HG03342 (cell line): Measurements from ENCODE around the gene RGS6.

Experiments
- ATAC-seq: cut with Tn5 transposase; IDR thresholded peaks from one replicate; pipeline ENCODE4 v1.9.1; 2021; ENCODE audit warnings: mild to moderate bottlenecking, moderate library complexity; ENCODE audit not compliant: unreplicated experiment

RGS6 gene

GRCh38 chr14:72154645-72155378, 222.6 kb downstream of the RGS6 start:
- no peak for ATAC-seq

GRCh38 chr14:72155379-72155993, 223.3 kb downstream of the RGS6 start:
- no peak for ATAC-seq

GRCh38 chr14:72164420-72165228, 232.4 kb downstream of the RGS6 start:
- ATAC-seq: no peak

GRCh38 chr14:72165229-72165698, 233.0 kb downstream of the RGS6 start:
- no peak for ATAC-seq

- ATAC-seq: no peak
Measured at GRCh38 chr14:72169521-72169920, 237.3 kb downstream of the RGS6 start.

GRCh38 chr14:72172049-72172448, 239.8 kb downstream of the RGS6 start:
- ATAC-seq: no peak

GRCh38 chr14:72172597-72172996, 240.4 kb downstream of the RGS6 start:
- no peak for ATAC-seq

GRCh38 chr14:72173038-72173720, 240.9 kb downstream of the RGS6 start:
- no peak for ATAC-seq

GRCh38 chr14:72177251-72177650, 245.0 kb downstream of the RGS6 start:
- no peak for ATAC-seq

- no peak for ATAC-seq
Measured at GRCh38 chr14:72178517-72178916, 246.3 kb downstream of the RGS6 start.

GRCh38 chr14:72182708-72183432, 250.6 kb downstream of the RGS6 start:
- no peak for ATAC-seq

- ATAC-seq: no peak
Measured at GRCh38 chr14:72183631-72184030, 251.4 kb downstream of the RGS6 start.

- ATAC-seq: no peak
Measured at GRCh38 chr14:72186523-72186922, 254.3 kb downstream of the RGS6 start.

- no peak for ATAC-seq
Measured at GRCh38 chr14:72196237-72197015, 264.2 kb downstream of the RGS6 start.

- ATAC-seq: no peak
Measured at GRCh38 chr14:72201645-72202044, 269.4 kb downstream of the RGS6 start.

- ATAC-seq: no peak
Measured at GRCh38 chr14:72213424-72213823, 281.2 kb downstream of the RGS6 start.

- ATAC-seq: no peak
Measured at GRCh38 chr14:72215080-72215479, 282.9 kb downstream of the RGS6 start.

- no peak for ATAC-seq
Measured at GRCh38 chr14:72217135-72217534, 284.9 kb downstream of the RGS6 start.

- no peak for ATAC-seq
Measured at GRCh38 chr14:72222046-72222445, 289.8 kb downstream of the RGS6 start.

GRCh38 chr14:72236629-72237028, 304.4 kb downstream of the RGS6 start:
- no peak for ATAC-seq
